Measurements from ENCODE around the gene CXCL17. TPM values are rescaled to one million over a fixed set of nuclear protein-coding genes. Genes with fewer than 3 reads are reported as not detected.

CXCL17 gene
- total RNA-seq, 2 experiments from 2014 or later, result not detected

- DNase-seq (no peak), ATAC-seq (no peak)
- peaks cover 4% of the 10 kb centered on the region for H3K27me3 Mint-ChIP-seq
- ChIA-PET POLR2A (no interaction called here), CTCF (interaction anchor here (0.6 to 3.0 kb wide), 4 partner anchors 9 to 40 kb away, joined by 3 to 14 read pairs (median 5); no protein-coding TSS in a partner anchor)
- intact Hi-C loops (cut with DNase I, micrococcal nuclease), result no loop called here
- H3K9me3 Mint-ChIP-seq (ENCODE audit: low read depth), result no peaks in the 10 kb centered on the region
- H3K27ac Mint-ChIP-seq, result no peak overlapping the region
- peaks cover 2% of the 10 kb centered on the region for H3K4me1 Mint-ChIP-seq
- no peak overlapping the region for H3K4me3 Mint-ChIP-seq
- no peaks in the 10 kb centered on the region for H3K36me3 Mint-ChIP-seq (ENCODE audit: low read depth)
Measured at GRCh38 chr19:42474743-42475142, 32.0 kb upstream of the CXCL17 start.

GRCh38 chr19:42473686-42474085 lies 30.9 kb upstream of the CXCL17 start:
- H3K4me1 Mint-ChIP-seq, result peaks cover 5% of the 10 kb centered on the region
- DNase-seq, result no peak
- POLR2A ChIA-PET, result no interaction called here
- H3K36me3 Mint-ChIP-seq (ENCODE audit: low read depth), result no peaks in the 10 kb centered on the region
- peaks cover 4% of the 10 kb centered on the region for H3K27me3 Mint-ChIP-seq
- CTCF ChIA-PET, result interaction anchor here (1.5 to 3.0 kb wide), 3 partner anchors 14 to 25 kb away, joined by 4 to 14 read pairs (median 6); no protein-coding TSS in a partner anchor
- no peaks in the 10 kb centered on the region for H3K9me3 Mint-ChIP-seq (ENCODE audit: low read depth)
- no peak overlapping the region for H3K4me3 Mint-ChIP-seq
- ATAC-seq, result no peak
- no peak overlapping the region for H3K27ac Mint-ChIP-seq
- intact Hi-C loops (cut with DNase I, micrococcal nuclease), result no loop called here

- H3K4me1 Mint-ChIP-seq, result peaks cover 6% of the 10 kb centered on the region
- intact Hi-C loops (cut with DNase I, micrococcal nuclease), result no loop called here
- H3K36me3 Mint-ChIP-seq (ENCODE audit: low read depth), result no peaks in the 10 kb centered on the region
- DNase-seq (no peak), ATAC-seq (no peak)
- H3K9me3 Mint-ChIP-seq (ENCODE audit: low read depth), result no peaks in the 10 kb centered on the region
- H3K27me3 Mint-ChIP-seq, result peaks cover 4% of the 10 kb centered on the region
- no peak overlapping the region for H3K4me3 Mint-ChIP-seq
- ChIA-PET POLR2A (no interaction called here), CTCF (interaction anchor here (1.9 to 3.0 kb wide), 3 partner anchors 15 to 56 kb away, joined by 4 to 14 read pairs (median 9); partner anchors contain the start of gene CEACAM1)
- no peak overlapping the region for H3K27ac Mint-ChIP-seq
Measured at GRCh38 chr19:42472402-42473147, 29.8 kb upstream of the CXCL17 start.

GRCh38 chr19:42471554-42472249 lies 29.0 kb upstream of the CXCL17 start:
- peaks cover 14% of the 10 kb centered on the region for H3K4me1 Mint-ChIP-seq
- no peak overlapping the region for H3K4me3 Mint-ChIP-seq
- POLR2A ChIA-PET, result no interaction called here
- CTCF ChIA-PET, result interaction anchor here (1.0 to 3.0 kb wide), 5 partner anchors 16 to 57 kb away, joined by 3 to 14 read pairs (median 4); partner anchors contain the start of gene CEACAM1
- DNase-seq, result no peak
- no peaks in the 10 kb centered on the region for H3K36me3 Mint-ChIP-seq (ENCODE audit: low read depth)
- no peaks in the 10 kb centered on the region for H3K9me3 Mint-ChIP-seq (ENCODE audit: low read depth)
- no peak overlapping the region for H3K27ac Mint-ChIP-seq
- peaks cover 4% of the 10 kb centered on the region for H3K27me3 Mint-ChIP-seq
- ATAC-seq, result no peak
- intact Hi-C loops (cut with DNase I, micrococcal nuclease), result no loop called here

- Mint-ChIP-seq H3K4me3 (no peak overlapping the region), H3K27me3 (peaks cover 4% of the 10 kb centered on the region), H3K9me3 (ENCODE audit: low read depth) (no peaks in the 10 kb centered on the region), H3K36me3 (ENCODE audit: low read depth) (no peaks in the 10 kb centered on the region), H3K27ac (no peak overlapping the region), H3K4me1 (peaks cover 14% of the 10 kb centered on the region)
- peak; percentile 31 for DNase-seq
- peak; percentile 64 for ATAC-seq
- CTCF ChIA-PET, result interaction anchor here (0.6 to 1.1 kb wide), 3 partner anchors 15 to 454 kb away, joined by 3 to 5 read pairs (median 3); no protein-coding TSS in a partner anchor
- intact Hi-C loops (cut with DNase I, micrococcal nuclease), result no loop called here
- POLR2A ChIA-PET, result interaction anchor here (0.6 kb wide), 1 partner anchor 948 kb away, joined by 10 read pairs; no protein-coding TSS in a partner anchor
Measured at GRCh38 chr19:42469311-42470235, 26.8 kb upstream of the CXCL17 start.

GRCh38 chr19:42468273-42468796 lies 25.6 kb upstream of the CXCL17 start:
- Mint-ChIP-seq H3K4me1 (peaks cover 14% of the 10 kb centered on the region), H3K9me3 (ENCODE audit: low read depth) (no peaks in the 10 kb centered on the region), H3K27me3 (peaks cover 4% of the 10 kb centered on the region), H3K36me3 (ENCODE audit: low read depth) (no peaks in the 10 kb centered on the region), H3K4me3 (no peak overlapping the region), H3K27ac (no peak overlapping the region)
- no peak for DNase-seq
- ChIA-PET POLR2A (no interaction called here), CTCF (interaction anchor here (0.5 to 1.1 kb wide), 2 partner anchors 26 to 453 kb away, joined by 3 read pairs; no protein-coding TSS in a partner anchor)
- intact Hi-C loops (cut with DNase I, micrococcal nuclease), result no loop called here
- ATAC-seq, result no peak

- H3K27ac Mint-ChIP-seq, result peak overlapping the region; percentile 5
- no peak for ATAC-seq
- H3K4me1 Mint-ChIP-seq, result peaks cover 14% of the 10 kb centered on the region
- H3K9me3 Mint-ChIP-seq (ENCODE audit: low read depth), result no peaks in the 10 kb centered on the region
- no peaks in the 10 kb centered on the region for H3K36me3 Mint-ChIP-seq (ENCODE audit: low read depth)
- CTCF ChIA-PET, result interaction anchor here (0.5 to 1.1 kb wide), 4 partner anchors 26 to 843 kb away, joined by 3 read pairs; no protein-coding TSS in a partner anchor
- intact Hi-C loops (cut with DNase I, micrococcal nuclease), result no loop called here
- no peak for DNase-seq
- no peaks in the 10 kb centered on the region for H3K27me3 Mint-ChIP-seq
- POLR2A ChIA-PET, result no interaction called here
- H3K4me3 Mint-ChIP-seq, result no peak overlapping the region
Measured at GRCh38 chr19:42467183-42467760, 24.5 kb upstream of the CXCL17 start.

- no peaks in the 10 kb centered on the region for H3K27me3 Mint-ChIP-seq
- H3K36me3 Mint-ChIP-seq (ENCODE audit: low read depth), result no peaks in the 10 kb centered on the region
- intact Hi-C loops (cut with DNase I, micrococcal nuclease), result no loop called here
- no peaks in the 10 kb centered on the region for H3K9me3 Mint-ChIP-seq (ENCODE audit: low read depth)
- DNase-seq, result no peak
- no peak overlapping the region for H3K4me3 Mint-ChIP-seq
- peaks cover 14% of the 10 kb centered on the region for H3K4me1 Mint-ChIP-seq
- no peak for ATAC-seq
- ChIA-PET CTCF (interaction anchor here (0.5 to 1.1 kb wide), 7 partner anchors 8 to 844 kb away, joined by 3 to 5 read pairs (median 3); no protein-coding TSS in a partner anchor), POLR2A (no interaction called here)
- peak overlapping the region; percentile 5 for H3K27ac Mint-ChIP-seq
Measured at GRCh38 chr19:42466521-42467182, 23.9 kb upstream of the CXCL17 start.

GRCh38 chr19:42465827-42466280 lies 23.1 kb upstream of the CXCL17 start:
- no peak overlapping the region for H3K4me3 Mint-ChIP-seq
- H3K36me3 Mint-ChIP-seq (ENCODE audit: low read depth), result no peaks in the 10 kb centered on the region
- POLR2A ChIA-PET, result no interaction called here
- ATAC-seq (no peak), DNase-seq (no peak)
- peaks cover 14% of the 10 kb centered on the region for H3K4me1 Mint-ChIP-seq
- no peak overlapping the region for H3K27ac Mint-ChIP-seq
- intact Hi-C loops (cut with DNase I, micrococcal nuclease), result no loop called here
- CTCF ChIA-PET, result interaction anchor here (0.9 to 1.1 kb wide), 3 partner anchors 9 to 24 kb away, joined by 3 to 5 read pairs (median 3); no protein-coding TSS in a partner anchor
- no peaks in the 10 kb centered on the region for H3K9me3 Mint-ChIP-seq (ENCODE audit: low read depth)
- H3K27me3 Mint-ChIP-seq, result no peaks in the 10 kb centered on the region

- CTCF ChIA-PET, result interaction anchor here (0.6 to 1.4 kb wide), 5 partner anchors 11 to 1210 kb away, joined by 3 to 7 read pairs (median 4); no protein-coding TSS in a partner anchor
- POLR2A ChIA-PET, result no interaction called here
Measured at GRCh38 chr19:42461700-42462324, 19.1 kb upstream of the CXCL17 start.

More at GRCh38 chr19:42461700-42462324, 19.1 kb upstream of the CXCL17 start:
- Mint-ChIP-seq H3K4me3 (no peak overlapping the region), H3K9me3 (ENCODE audit: low read depth) (no peaks in the 10 kb centered on the region), H3K27ac (no peak overlapping the region), H3K4me1 (peaks cover under 1% of the 10 kb centered on the region), H3K36me3 (ENCODE audit: low read depth) (no peaks in the 10 kb centered on the region), H3K27me3 (no peaks in the 10 kb centered on the region)
- DNase-seq (no peak), ATAC-seq (no peak)
- intact Hi-C loops (cut with DNase I, micrococcal nuclease), result no loop called here

Data from activated CD4-positive, alpha-beta T cell treated with anti-CD3 and anti-CD28 coated beads for 36 hours (primary cell).